HG02588 (cell line): ENCODE data around the gene CRIP2.

Experiments used
- ATAC-seq: cut with Tn5 transposase; IDR thresholded peaks from one replicate; pipeline ENCODE4 v1.9.1; 2021; ENCODE audit warnings: mild to moderate bottlenecking, moderate library complexity; ENCODE audit not compliant: unreplicated experiment

Gene CRIP2

GRCh38 chr14:105486163-105486973 lies 11.7 kb downstream of the CRIP2 start, which contains the start of gene CRIP1:
TSS of gene CRIP1 (plus strand) at chr14:105486886. CDS start at chr14:105487260, 374 bp downstream.
- ATAC-seq: no peak

DNA sequence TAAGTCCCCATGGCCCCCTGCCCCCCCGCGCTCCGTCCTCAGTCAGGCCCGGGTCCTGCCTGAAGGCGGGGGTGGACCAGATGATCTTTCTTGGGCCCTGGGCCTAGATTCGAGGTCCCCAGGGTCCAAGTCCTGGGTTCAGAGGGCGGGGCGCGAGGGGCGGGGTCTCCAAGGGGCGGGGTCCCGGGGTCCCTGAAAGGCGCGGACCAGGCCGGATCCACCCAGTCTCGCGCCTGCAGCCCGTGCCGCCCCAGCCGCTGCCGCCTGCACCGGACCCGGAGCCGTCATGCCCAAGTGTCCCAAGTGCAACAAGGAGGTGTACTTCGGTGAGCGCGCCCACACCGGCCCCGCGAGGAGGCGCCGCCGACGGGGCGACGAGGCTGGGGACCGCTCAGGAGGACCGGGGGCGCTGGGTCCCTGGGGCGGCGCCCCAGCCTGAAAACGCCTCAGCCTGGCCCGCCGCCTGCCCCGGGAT lies 12.4 kb downstream of the CRIP2 start:
- ATAC-seq: no peak

- ATAC-seq: no peak
Observed at GRCh38 chr14:105487449-105487985, 12.9 kb downstream of the CRIP2 start.

DNA sequence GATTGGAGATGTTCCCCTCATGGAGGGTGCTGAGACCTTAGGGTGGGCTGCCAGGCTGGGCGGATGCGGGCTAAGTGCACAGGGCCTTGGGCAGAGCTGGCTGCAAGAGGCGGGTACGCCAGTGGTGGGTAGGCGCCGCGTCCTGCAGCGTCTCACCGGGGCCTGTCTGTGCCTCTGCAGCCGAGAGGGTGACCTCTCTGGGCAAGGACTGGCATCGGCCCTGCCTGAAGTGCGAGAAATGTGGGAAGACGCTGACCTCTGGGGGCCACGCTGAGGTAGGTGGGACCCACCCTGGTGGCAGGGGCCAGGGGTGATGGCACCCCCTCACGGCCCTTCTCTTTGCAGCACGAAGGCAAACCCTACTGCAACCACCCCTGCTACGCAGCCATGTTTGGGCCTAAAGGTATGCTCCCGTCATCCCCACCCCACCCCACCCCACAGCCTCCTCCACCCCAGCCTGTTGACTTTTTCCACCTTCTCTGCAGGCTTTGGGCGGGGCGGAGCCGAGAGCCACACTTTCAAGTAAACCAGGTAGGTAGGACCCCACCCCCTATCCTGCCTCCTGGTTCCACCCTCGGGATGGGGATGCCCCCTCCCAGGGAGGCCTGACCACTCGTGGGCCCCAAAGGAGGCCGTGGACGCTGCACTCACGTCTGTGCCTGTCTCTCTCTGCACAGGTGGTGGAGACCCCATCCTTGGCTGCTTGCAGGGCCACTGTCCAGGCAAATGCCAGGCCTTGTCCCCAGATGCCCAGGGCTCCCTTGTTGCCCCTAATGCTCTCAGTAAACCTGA lies 13.6 kb downstream of the CRIP2 start:
- no peak for ATAC-seq

- ATAC-seq: no peak
Observed at GRCh38 chr14:105488781-105489541, 14.3 kb downstream of the CRIP2 start.

DNA sequence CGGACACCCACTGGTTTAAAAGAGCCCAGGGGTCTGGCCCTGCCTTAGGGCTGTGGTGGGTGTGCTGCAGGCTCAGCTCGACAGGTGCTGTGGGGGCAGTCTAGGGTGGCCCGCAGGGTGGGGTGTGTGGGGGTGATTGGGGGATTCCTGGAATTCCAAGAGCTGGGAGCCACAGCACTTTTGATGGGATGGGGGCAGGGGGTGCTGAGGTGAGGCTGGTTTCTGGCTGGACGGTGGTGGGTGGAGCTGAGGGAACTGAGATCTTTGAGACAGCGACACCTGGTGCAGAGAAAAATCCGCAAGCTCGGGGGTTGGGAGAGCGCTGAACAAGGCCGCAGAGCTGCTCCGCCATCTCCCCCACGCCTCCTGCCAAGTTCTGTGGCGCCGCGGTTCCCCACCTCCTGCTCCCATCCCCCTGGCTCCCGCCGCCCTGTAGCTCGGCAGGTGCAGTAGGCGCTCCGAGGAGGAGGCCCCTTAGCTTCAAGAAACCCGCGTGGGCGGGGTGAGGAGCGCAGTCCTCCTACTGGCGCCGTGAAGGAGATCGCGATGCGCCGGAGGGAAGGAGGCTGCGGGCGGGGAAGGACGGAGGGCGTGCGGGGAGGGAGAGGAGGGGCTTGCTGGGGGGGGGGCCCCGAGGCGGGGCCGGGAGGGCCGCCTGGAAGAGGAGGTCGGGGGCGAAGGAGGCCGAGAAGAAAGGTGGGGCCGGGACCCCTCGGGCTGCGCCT lies 15.1 kb downstream of the CRIP2 start:
- ATAC-seq: no peak

GRCh38 chr14:105490267-105490571 lies 15.6 kb downstream of the CRIP2 start:
- ATAC-seq: peak; percentile 0

- ATAC-seq: peak; percentile 55
Observed at GRCh38 chr14:105490572-105491365, 16.1 kb downstream of the CRIP2 start, which contains the start of gene TEDC1. TSS of gene TEDC1 (plus strand) at chr14:105491246. CDS start at chr14:105491376, 130 bp downstream.

GRCh38 chr14:105491366-105491973 lies 16.8 kb downstream of the CRIP2 start:
- no peak for ATAC-seq

- no peak for ATAC-seq
Observed at GRCh38 chr14:105492031-105492970, 17.7 kb downstream of the CRIP2 start.

- ATAC-seq: no peak
Observed at GRCh38 chr14:105492971-105493871, 18.6 kb downstream of the CRIP2 start.

GRCh38 chr14:105493921-105494605 lies 19.4 kb downstream of the CRIP2 start:
- ATAC-seq: no peak

DNA sequence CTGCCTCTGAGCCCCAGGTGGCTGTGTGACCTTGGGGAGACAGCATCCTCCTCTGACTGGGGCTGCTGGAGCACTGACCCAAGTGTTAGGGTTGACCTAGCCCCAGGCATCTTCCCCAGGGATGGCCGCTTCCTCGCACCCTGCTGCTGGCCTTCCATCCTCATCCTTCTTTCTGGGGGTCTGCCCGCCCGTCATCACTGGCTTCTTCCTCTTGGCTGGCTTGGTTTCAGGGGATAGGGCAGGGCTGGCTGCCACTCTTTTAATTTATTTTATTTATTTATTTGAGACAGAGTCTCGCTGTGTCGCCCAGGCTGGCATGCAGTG lies 19.9 kb downstream of the CRIP2 start:
- ATAC-seq: no peak

DNA sequence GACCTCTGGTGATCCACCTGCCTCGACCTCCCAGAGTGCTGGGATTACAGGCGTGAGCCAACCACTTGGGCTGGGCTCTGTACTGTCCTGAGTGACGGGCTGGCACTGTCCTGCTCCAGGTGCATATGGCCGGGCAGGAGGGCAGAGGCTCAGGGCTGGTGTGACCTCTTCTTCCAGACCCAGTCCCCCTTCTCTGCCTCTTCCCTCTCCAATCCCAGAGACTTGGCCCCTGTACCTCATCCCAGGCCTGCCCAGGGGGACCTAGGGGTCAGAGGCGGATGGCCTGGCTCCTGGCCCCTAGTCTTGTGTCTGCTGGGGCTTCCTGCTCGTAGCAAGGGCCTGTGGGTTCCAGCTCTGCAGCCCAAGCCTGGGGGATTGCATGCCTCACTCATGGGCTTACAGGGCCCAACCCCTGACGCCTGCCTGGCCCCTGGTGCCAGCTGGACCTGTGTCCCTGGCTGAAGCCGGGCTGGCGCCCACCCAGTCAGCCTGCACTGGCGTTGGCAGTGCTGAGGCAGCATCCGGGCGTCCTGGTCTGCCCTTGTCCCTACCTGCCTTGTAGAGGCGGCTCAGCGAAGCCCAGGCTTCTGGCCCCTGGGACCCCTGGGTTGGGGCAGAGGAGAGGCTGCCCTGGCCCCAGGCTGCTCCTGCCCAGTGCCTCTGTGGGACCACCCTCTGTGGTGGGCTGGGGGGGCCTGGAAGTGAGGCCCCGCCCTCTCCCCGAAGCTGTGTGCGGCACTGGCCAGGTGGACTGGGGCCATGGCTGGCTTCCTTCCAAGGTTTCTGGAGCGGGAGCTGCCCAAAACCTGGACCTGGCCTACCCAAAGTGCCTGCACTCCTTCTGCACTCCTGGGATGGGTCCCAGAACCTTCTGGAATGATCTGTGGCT lies 20.7 kb downstream of the CRIP2 start:
- ATAC-seq: no peak

DNA sequence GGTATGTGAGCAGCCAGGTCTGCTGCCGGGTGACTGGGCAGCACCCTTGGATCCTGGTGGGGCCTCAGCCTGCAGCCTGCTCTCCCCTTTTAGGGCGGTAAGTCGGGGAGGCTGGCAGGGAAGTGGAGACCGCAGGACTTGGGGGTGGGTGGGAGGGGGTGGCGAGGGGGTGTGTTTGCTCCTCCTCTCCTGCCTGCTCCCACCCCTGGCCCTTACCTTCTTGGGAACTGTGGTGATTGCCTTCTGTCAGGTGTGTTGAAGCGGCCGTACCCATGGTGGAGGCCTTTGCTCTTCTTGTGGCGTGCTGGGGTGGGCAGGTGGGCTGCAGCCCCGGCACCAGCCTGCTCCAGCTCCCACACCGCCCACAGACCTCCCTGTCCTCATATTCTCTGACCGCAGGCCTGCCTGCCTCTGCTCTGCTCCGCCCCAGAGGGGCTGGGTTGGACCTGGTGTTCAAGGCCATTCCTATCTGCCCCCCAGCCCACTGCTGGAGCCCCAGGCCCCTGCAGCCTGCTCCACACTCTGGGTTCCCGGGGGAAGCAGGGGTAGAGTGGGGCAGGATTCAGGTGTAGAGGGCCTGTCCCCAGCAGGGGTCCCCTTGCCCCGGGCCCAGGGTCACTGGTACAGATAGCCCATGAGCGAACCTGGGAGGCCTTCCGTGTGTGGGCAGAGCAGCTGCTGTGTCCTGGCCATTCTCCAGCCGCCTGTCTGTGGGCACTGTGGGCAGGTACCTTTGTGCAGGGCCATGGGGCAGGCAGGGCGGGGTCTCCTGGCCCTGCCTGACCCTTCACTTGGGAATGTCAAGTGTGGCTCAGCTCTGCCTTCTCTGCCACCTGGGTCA lies 21.6 kb downstream of the CRIP2 start:
- ATAC-seq: no peak
